CD14-positive monocyte (primary cell): ENCODE data around the gene CACNA1S. TPM values are rescaled to one million over a fixed set of nuclear protein-coding genes. Genes with fewer than 3 reads are reported as not detected.

Experiments used
- DNase-seq, 3 donors: peaks; one replicate each; pipeline ENCODE4 v3.0.0-alpha.2; 2011 to 2022
- H2AFZ ChIP-seq: 2 replicates; pipeline ENCODE4 v1.6.0; 2012; ENCODE audit warnings: mild to moderate bottlenecking, low read depth, low read length, inconsistent platforms; ENCODE audit not compliant: insufficient read depth, poor library complexity, severe bottlenecking
- H3K27ac ChIP-seq, 2 donors: 1 replicate in 1 of 2; 2 replicates in 1 of 2; pipeline ENCODE4 v1.5.1; 2012 to 2013; ENCODE audit warnings: low read length in 2 of 2, control low read depth in 1 of 2, inconsistent platforms in 1 of 2, low read depth in 1 of 2, mild to moderate bottlenecking in 1 of 2
- H3K27me3 ChIP-seq, 2 donors: one replicate each; pipeline versions ENCODE4 v1.6.0 to v1.6.1; 2011 to 2013; ENCODE audit warnings: low read length in 2 of 2; ENCODE audit not compliant: control insufficient read depth in 2 of 2, insufficient read depth in 2 of 2
- H3K36me3 ChIP-seq, 2 donors: replicated peaks in 1 of 2; 1 replicate in 1 of 2; 2 replicates in 1 of 2; pipeline versions ENCODE4 v1.5.1 to v1.6.1; 2012 to 2013; ENCODE audit warnings: low read length in 2 of 2, control low read depth in 1 of 2, inconsistent platforms in 1 of 2, mild to moderate bottlenecking in 1 of 2; ENCODE audit not compliant: insufficient read depth in 2 of 2, control insufficient read depth in 1 of 2
- H3K4me1 ChIP-seq, 2 donors: 1 replicate in 1 of 2; 2 replicates in 1 of 2; pipeline versions ENCODE4 v1.5.1 to v1.6.1; 2012 to 2013; ENCODE audit warnings: low read length in 2 of 2, control low read depth in 1 of 2, inconsistent platforms in 1 of 2, mild to moderate bottlenecking in 1 of 2, moderate library complexity in 1 of 2; ENCODE audit not compliant: insufficient read depth in 2 of 2, control insufficient read depth in 1 of 2
- H3K4me2 ChIP-seq: replicated peaks from 2 replicates; pipeline ENCODE3; 2012; ENCODE audit warnings: low read length, moderate library complexity, mild to moderate bottlenecking; ENCODE audit not compliant: poor library complexity, severe bottlenecking; ENCODE audit errors: extremely low read depth
- H3K4me3 ChIP-seq, 3 experiments: fragments of 200-600 bp in 1 of 3; sonication (generic) in 1 of 3; replicated peaks in 1 of 3; 1 replicate in 2 of 3; 2 replicates in 1 of 3; pipeline ENCODE4 v1.5.1; 2011 to 2013; ENCODE audit warnings: low read length in 3 of 3, mild to moderate bottlenecking in 3 of 3, control low read depth in 2 of 3, low read depth in 2 of 3, inconsistent platforms in 1 of 3, moderate library complexity in 1 of 3
- H3K79me2 ChIP-seq: 2 replicates; pipeline ENCODE4 v1.6.0; 2012; ENCODE audit warnings: mild to moderate bottlenecking, control low read depth, inconsistent platforms, low read length, moderate library complexity; ENCODE audit not compliant: insufficient read depth
- H3K9ac ChIP-seq: 2 replicates; pipeline ENCODE4 v1.6.0; 2017; ENCODE audit warnings: low read length, mild to moderate bottlenecking; ENCODE audit not compliant: insufficient read depth, poor library complexity, severe bottlenecking
- H3K9me3 ChIP-seq, 2 donors: replicated peaks in 1 of 2; 1 replicate in 1 of 2; 2 replicates in 1 of 2; pipeline versions ENCODE4 v1.5.1 to v1.6.1; 2012 to 2013; ENCODE audit warnings: low read length in 2 of 2, control low read depth in 1 of 2; ENCODE audit not compliant: control insufficient read depth in 1 of 2, insufficient read depth in 1 of 2
- H4K20me1 ChIP-seq: 2 replicates; pipeline ENCODE4 v1.6.0; 2012; ENCODE audit warnings: mild to moderate bottlenecking, low read length, control low read depth, moderate library complexity; ENCODE audit not compliant: insufficient read depth
- H3K27ac Mint-ChIP-seq, 7 donors: one replicate each; pipeline ENCODE4 v1.8.0; 2020; ENCODE audit warnings: mild to moderate bottlenecking in 7 of 7, mixed read lengths in 7 of 7, moderate library complexity in 6 of 7, inconsistent platforms in 2 of 7
- H3K27me3 Mint-ChIP-seq, 3 donors: one replicate each; pipeline ENCODE4 v1.8.0; 2021 to 2022; ENCODE audit warnings: low read depth in 3 of 3, mild to moderate bottlenecking in 3 of 3, mixed read lengths in 3 of 3, moderate library complexity in 3 of 3, inconsistent platforms in 1 of 3
- H3K36me3 Mint-ChIP-seq, 2 donors: one replicate each; pipeline ENCODE4 v1.8.0; 2020; ENCODE audit warnings: mixed read lengths in 2 of 2, inconsistent platforms in 1 of 2, mild to moderate bottlenecking in 1 of 2
- H3K4me1 Mint-ChIP-seq: one replicate; pipeline ENCODE4 v1.8.0; 2020; ENCODE audit warnings: mild to moderate bottlenecking, mixed read lengths
- H3K4me3 Mint-ChIP-seq, 2 donors: one replicate each; pipeline ENCODE4 v1.8.0; 2020; ENCODE audit warnings: mild to moderate bottlenecking in 2 of 2, mixed read lengths in 2 of 2, moderate library complexity in 1 of 2
- H3K9me3 Mint-ChIP-seq, 7 donors: one replicate each; pipeline ENCODE4 v1.8.0; 2020 to 2022; ENCODE audit warnings: mixed read lengths in 7 of 7, mild to moderate bottlenecking in 6 of 7, moderate library complexity in 6 of 7, inconsistent platforms in 2 of 7
- WGBS: methylation state at CpG from one replicate; pipeline ENCODE4 v1.1.5; 2013; ENCODE audit warnings: missing lambda C conversion rate; ENCODE audit not compliant: insufficient coverage; 5-methylcytosine and 5-hydroxymethylcytosine counted together
- intact Hi-C, 2 donors: fragments of 100-400 bp; cut with micrococcal nuclease; formaldehyde crosslinking; loops; one replicate each; pipeline versions ENCODE4 v1.15.0 to v1.15.1; 2023
- polyA plus RNA-seq, 3 donors: library from polyadenylated mRNA; depleted of rRNA in 1 of 3; unstranded in 2 of 3; stranded (reverse) in 1 of 3; fragments of 300-500 nt in 2 of 3; fragments of >200 nt in 1 of 3; fragmentation: Illumina TruSeq in 2 of 3; gene quantifications; 1 replicate in 2 of 3; 2 replicates in 1 of 3; pipeline ENCODE4 v1.2.3, GENCODE V29; 2012 to 2021
- TF ChIP-seq, protein P1 (sequence below): fragments of 200-600 bp; IDR thresholded peaks from one replicate; pipeline ENCODE4 v1.8.0; 2022; ENCODE audit warnings: antibody characterized with exemption, mild to moderate bottlenecking

CACNA1S gene
- polyA plus RNA-seq, 3 donors: not detected

GRCh38 chr1:201147396-201148015, 35.3 kb upstream of the CACNA1S start:
- Histone ChIP-seq H3K4me3 (no peak overlapping the region), H3K36me3 (peaks cover 66 to 93% of the 10 kb centered on the region in 2 donors), H3K9me3 (no peaks in the 10 kb centered on the region), H4K20me1 (no peaks in the 10 kb centered on the region), H3K27ac (no peak overlapping the region), H3K9ac (no peak overlapping the region), H2AFZ (no peak overlapping the region), H3K4me1 (no peaks in the 10 kb centered on the region), H3K79me2 (no peaks in the 10 kb centered on the region), H3K4me2 (no peak overlapping the region), H3K27me3 (no peaks in the 10 kb centered on the region)
- TF ChIP-seq, protein P1, sequence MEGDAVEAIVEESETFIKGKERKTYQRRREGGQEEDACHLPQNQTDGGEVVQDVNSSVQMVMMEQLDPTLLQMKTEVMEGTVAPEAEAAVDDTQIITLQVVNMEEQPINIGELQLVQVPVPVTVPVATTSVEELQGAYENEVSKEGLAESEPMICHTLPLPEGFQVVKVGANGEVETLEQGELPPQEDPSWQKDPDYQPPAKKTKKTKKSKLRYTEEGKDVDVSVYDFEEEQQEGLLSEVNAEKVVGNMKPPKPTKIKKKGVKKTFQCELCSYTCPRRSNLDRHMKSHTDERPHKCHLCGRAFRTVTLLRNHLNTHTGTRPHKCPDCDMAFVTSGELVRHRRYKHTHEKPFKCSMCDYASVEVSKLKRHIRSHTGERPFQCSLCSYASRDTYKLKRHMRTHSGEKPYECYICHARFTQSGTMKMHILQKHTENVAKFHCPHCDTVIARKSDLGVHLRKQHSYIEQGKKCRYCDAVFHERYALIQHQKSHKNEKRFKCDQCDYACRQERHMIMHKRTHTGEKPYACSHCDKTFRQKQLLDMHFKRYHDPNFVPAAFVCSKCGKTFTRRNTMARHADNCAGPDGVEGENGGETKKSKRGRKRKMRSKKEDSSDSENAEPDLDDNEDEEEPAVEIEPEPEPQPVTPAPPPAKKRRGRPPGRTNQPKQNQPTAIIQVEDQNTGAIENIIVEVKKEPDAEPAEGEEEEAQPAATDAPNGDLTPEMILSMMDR: no peak
- Mint-ChIP-seq H3K4me3 (no peak overlapping the region), H3K27me3 (peaks cover 0 to 2% (median 1%) of the 10 kb centered on the region in 3 donors), H3K27ac (peak overlapping the region in 2 of 7 donors; percentile 37 to 43), H3K4me1 (peaks cover under 1% of the 10 kb centered on the region), H3K36me3 (peaks cover 76 to 83% of the 10 kb centered on the region in 2 donors), H3K9me3 (no peaks in the 10 kb centered on the region)
- intact Hi-C loops: no loop called here
- no peak for DNase-seq
- 88% methylated on average over 12 of the region's 13 CpGs for WGBS

DNA sequence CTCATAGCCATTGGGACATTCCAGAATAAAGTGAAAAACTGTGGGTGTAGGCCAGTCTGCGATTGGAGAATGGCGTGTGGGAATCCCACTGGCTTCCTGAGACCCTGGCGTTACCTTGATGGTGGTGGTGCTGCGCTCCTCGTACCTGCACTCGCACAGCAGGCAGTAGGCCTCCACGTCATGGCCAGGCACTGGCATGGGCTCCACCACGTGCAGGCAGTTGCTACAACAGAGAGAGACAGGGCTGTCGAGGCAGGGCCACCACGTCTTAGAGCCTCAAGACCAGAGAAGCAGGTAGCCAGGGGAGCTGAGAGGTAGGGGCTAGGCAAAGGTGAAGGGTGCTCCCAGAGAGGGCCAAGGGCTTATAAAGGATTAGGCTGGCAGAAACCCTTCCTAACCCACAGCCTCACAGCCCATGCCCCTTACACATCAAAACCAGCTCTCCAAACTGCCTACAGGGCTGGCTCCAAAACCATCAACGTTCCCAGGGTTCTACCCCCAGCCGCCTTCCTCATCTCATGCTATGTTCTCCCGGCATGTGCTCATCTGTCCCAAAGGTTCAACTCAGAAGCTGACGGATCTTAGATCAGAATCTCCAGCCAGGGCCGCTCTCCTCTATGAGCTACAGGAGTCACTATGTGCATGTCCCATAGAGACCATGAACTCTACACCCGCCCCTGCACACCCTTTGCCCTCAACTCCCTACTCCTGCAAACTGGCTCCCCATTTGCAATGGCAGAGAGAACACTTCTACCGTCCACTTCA, 34.6 kb upstream of the CACNA1S start:
- Histone ChIP-seq H3K9me3 (no peaks in the 10 kb centered on the region), H3K27me3 (no peaks in the 10 kb centered on the region), H3K79me2 (no peaks in the 10 kb centered on the region), H3K4me3 (no peak overlapping the region), H3K4me2 (no peak overlapping the region), H4K20me1 (no peaks in the 10 kb centered on the region), H3K4me1 (no peaks in the 10 kb centered on the region), H2AFZ (no peak overlapping the region), H3K9ac (no peak overlapping the region), H3K36me3 (peaks cover 72 to 97% of the 10 kb centered on the region in 2 donors), H3K27ac (no peak overlapping the region)
- H3K4me1 Mint-ChIP-seq: no peaks in the 10 kb centered on the region
- peaks cover 0 to 2% (median 1%) of the 10 kb centered on the region in 3 donors for H3K27me3 Mint-ChIP-seq
- DNase-seq: no peak
- no peaks in the 10 kb centered on the region for H3K9me3 Mint-ChIP-seq
- H3K27ac Mint-ChIP-seq: no peak overlapping the region
- H3K4me3 Mint-ChIP-seq: no peak overlapping the region
- 98% methylated on average over 16 of the region's 17 CpGs for WGBS
- H3K36me3 Mint-ChIP-seq: peaks cover 82 to 90% of the 10 kb centered on the region in 2 donors
- TF ChIP-seq, protein P1: no peak
- intact Hi-C loops: no loop called here
